HL-60 (cell line): ENCODE measurements around the gene SNRPD2. TPM values are rescaled to one million over a fixed set of nuclear protein-coding genes. Genes with fewer than 3 reads are reported as not detected.

Source experiments
- DNase-seq, 2 experiments: peaks; one replicate each; pipeline ENCODE4 v3.0.0-alpha.2; 2010 to 2020; ENCODE audit warnings: low read depth in 1 of 2, low spot score in 1 of 2
- H3K27ac ChIP-seq: fragments of 250-450 bp; sonication (Bioruptor Pico); replicated peaks from 2 replicates; pipeline ENCODE4 v1.5.1; 2020; ENCODE audit warnings: mild to moderate bottlenecking, moderate library complexity
- H3K27me3 ChIP-seq: fragments of 250-450 bp; sonication (Bioruptor Pico); 2 replicates; pipeline ENCODE4 v1.5.1; 2021; ENCODE audit warnings: mild to moderate bottlenecking, moderate library complexity; ENCODE audit not compliant: insufficient read depth, poor library complexity, severe bottlenecking
- H3K4me3 ChIP-seq: replicated peaks from 2 replicates; pipeline ENCODE4 v1.5.1; 2011; ENCODE audit warnings: mild to moderate bottlenecking, control low read depth, low read length; ENCODE audit not compliant: insufficient read depth
- CTCF ChIP-seq: IDR thresholded peaks from one replicate; pipeline ENCODE4 v1.5.1; 2011; ENCODE audit warnings: low read length, control low read depth, inconsistent platforms; ENCODE audit not compliant: insufficient read depth
- GABPA ChIP-seq: IDR thresholded peaks from 2 replicates; pipeline ENCODE4 v1.6.1; 2012; ENCODE audit warnings: low read depth
- POLR2AphosphoS5 ChIP-seq: IDR thresholded peaks from 2 replicates; pipeline ENCODE4 v1.6.1; 2012; ENCODE audit warnings: low read depth
- REST ChIP-seq: IDR thresholded peaks from 2 replicates; pipeline ENCODE4 v1.6.1; 2012; ENCODE audit warnings: low read depth; ENCODE audit not compliant: insufficient replicate concordance
- SPI1 ChIP-seq: IDR thresholded peaks from 2 replicates; pipeline ENCODE4 v1.6.1; 2012; ENCODE audit warnings: low read depth, mild to moderate bottlenecking, borderline replicate concordance
- microRNA-seq: library from miRNA; unstranded; fragments of <30 nt; microRNA quantifications from one replicate; pipeline ENCODE4, GENCODE V29; 2018

The SNRPD2 gene

GRCh38 chr19:45638930-45639729 lies 52.6 kb downstream of the SNRPD2 start, which contains the start of gene EML2:
Gene EML2 (minus strand): TSS chr19:45639397. CDS start chr19:45639376, 21 bp downstream.
- H3K4me3 ChIP-seq, result peak within 1 kb of the TSS; percentile 82
- H3K27me3 ChIP-seq, result no peaks in the 10 kb centered on the region
- peak within 1 kb of the TSS; percentile 53 for H3K27ac ChIP-seq
- TF ChIP-seq POLR2AphosphoS5 (0 out of 2 replicates have a peak, but pooled peaks have one; percentile 22), SPI1 (no peak)
- DNase-seq, result peak in 1 of 2 experiments; percentile 23

GRCh38 chr19:45637890-45638667 lies 53.7 kb downstream of the SNRPD2 start:
- no peak for TF ChIP-seq REST
- no peak for TF ChIP-seq SPI1
- no peak for TF ChIP-seq GABPA
- no peak for TF ChIP-seq POLR2AphosphoS5
- no peak for TF ChIP-seq CTCF
- Histone ChIP-seq H3K27me3 (no peaks in the 10 kb centered on the region), H3K4me3 (peak overlapping the region; percentile 82), H3K27ac (no peak overlapping the region)
- DNase-seq, result no peak

Small RNA genes within 50 kb of the gene (microRNA-seq; reads per million reads assigned to microRNA genes)
- gene MIR330 (374 reads per million, percentile 82 among the genes with 10 or more reads in this experiment), gene MIR642A (not detected), gene MIR642B (not detected)
